ENCODE results near the gene DNAJC7. TPM values are rescaled to one million over a fixed set of nuclear protein-coding genes. Genes with fewer than 3 reads are reported as not detected.
"Not testable (repeated sequence)": the region's sequence is repeated elsewhere in the genome, so short reads cannot be mapped to it uniquely, and the experiment has no call there.

Gene DNAJC7
- total RNA-seq, 1 experiment from 2014 or later = 94.6 TPM

DNA sequence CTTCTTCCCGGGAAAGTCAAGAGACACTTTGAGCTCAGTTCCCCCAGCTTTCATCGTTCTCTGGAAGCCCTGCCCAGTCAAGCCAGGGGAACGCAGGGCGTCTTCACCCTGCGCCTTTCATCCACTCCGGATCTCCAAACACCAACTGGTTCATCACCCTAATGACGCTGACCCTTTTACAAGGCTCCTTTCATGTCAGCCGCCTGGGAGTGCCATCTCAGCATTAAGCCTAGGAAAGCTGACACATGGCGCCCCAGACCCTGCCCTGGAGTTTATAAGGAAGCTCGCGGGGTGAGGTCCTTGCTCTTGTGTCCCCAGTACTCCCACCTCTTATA is 594 bp upstream of the DNAJC7 start:
- POLR2A ChIA-PET (ENCODE audit: low non-redundant PET) = no interaction called here
- Histone ChIP-seq H3K36me3 (ENCODE audit: insufficient read depth, low read length, poor library complexity, severe bottlenecking) (no peaks in the 10 kb centered on the region), H3K9me3 (ENCODE audit: low read depth, low read length, poor library complexity, severe bottlenecking) (no peaks in the 10 kb centered on the region), H3K4me1 (ENCODE audit: insufficient read depth, low read length, poor library complexity, severe bottlenecking) (no peaks in the 10 kb centered on the region), H3K4me3 (ENCODE audit: low read depth, low read length, poor library complexity, severe bottlenecking) (peak overlapping the region; percentile 79), H3K27me3 (replicated peaks; ENCODE audit: insufficient read depth, low read depth, low read length, poor library complexity) (no peaks in the 10 kb centered on the region), H3K27ac (ENCODE audit: low read depth, low read length, poor library complexity, severe bottlenecking) (peak overlapping the region; percentile 94)
- no peak for DNase-seq (ENCODE audit: low spot score)
- intact Hi-C loops (cut with micrococcal nuclease; ENCODE audit: unreplicated experiment) = no loop called here
- CTCF ChIA-PET = interaction anchor here (0.5 to 0.6 kb wide), 2 partner anchors 191 to 405 kb away, joined by 3 read pairs; partner anchors contain the start of gene CAVIN1
- TF ChIP-seq CTCF (conservative IDR thresholded peaks at IDR 0.05; ENCODE audit: low read depth, low read length) (no peak), EZH2 (IDR thresholded peaks at IDR 0.05; ENCODE audit: borderline replicate concordance, low read depth, low read length, poor library complexity, severe bottlenecking) (no peak)
- no TSS peak for BruUV-seq (replicated peaks)

DNA sequence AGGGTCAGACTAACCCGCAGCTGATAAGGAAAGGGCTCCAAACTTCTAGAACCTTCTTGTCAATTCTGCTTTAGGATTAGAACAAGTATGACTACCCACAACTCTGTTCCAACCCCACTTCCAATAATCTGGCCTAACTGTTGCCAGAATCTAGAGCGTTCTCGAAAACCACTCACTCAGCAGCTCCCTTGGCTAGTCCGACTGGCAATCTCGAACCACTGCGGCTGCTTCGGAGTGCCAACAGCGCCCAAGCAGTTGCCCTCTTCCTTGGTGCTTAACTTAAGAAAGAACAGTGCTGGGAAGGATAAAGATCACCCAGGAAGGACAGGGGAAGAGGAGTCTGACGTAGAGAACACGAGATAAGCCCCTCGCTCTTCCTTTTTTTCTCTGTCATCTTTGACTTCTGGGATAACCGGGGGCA is 818 bp downstream of the DNAJC7 start:
- no TSS peak for BruUV-seq (replicated peaks)
- intact Hi-C loops (cut with micrococcal nuclease; ENCODE audit: unreplicated experiment) = no loop called here
- CTCF ChIA-PET = no interaction called here
- Histone ChIP-seq H3K27me3 (replicated peaks; ENCODE audit: insufficient read depth, low read depth, low read length, poor library complexity) (no peaks in the 10 kb centered on the region), H3K4me3 (ENCODE audit: low read depth, low read length, poor library complexity, severe bottlenecking) (peak overlapping the region; percentile 79), H3K27ac (ENCODE audit: low read depth, low read length, poor library complexity, severe bottlenecking) (peak overlapping the region; percentile 94), H3K9me3 (ENCODE audit: low read depth, low read length, poor library complexity, severe bottlenecking) (no peaks in the 10 kb centered on the region), H3K36me3 (ENCODE audit: insufficient read depth, low read length, poor library complexity, severe bottlenecking) (no peaks in the 10 kb centered on the region), H3K4me1 (ENCODE audit: insufficient read depth, low read length, poor library complexity, severe bottlenecking) (no peaks in the 10 kb centered on the region)
- peak; percentile 6 for DNase-seq (ENCODE audit: low spot score)
- POLR2A ChIA-PET (ENCODE audit: low non-redundant PET) = no interaction called here
- TF ChIP-seq CTCF (conservative IDR thresholded peaks at IDR 0.05; ENCODE audit: low read depth, low read length) (no peak), EZH2 (IDR thresholded peaks at IDR 0.05; ENCODE audit: borderline replicate concordance, low read depth, low read length, poor library complexity, severe bottlenecking) (no peak)

- intact Hi-C loops (cut with micrococcal nuclease; ENCODE audit: unreplicated experiment); H3K36me3 ChIP-seq (ENCODE audit: insufficient read depth, low read length, poor library complexity, severe bottlenecking); H3K4me1 ChIP-seq (ENCODE audit: insufficient read depth, low read length, poor library complexity, severe bottlenecking); BruUV-seq (replicated peaks); H3K27me3 ChIP-seq (replicated peaks; ENCODE audit: insufficient read depth, low read depth, low read length, poor library complexity); DNase-seq (ENCODE audit: low spot score); H3K27ac ChIP-seq (ENCODE audit: low read depth, low read length, poor library complexity, severe bottlenecking); CTCF ChIA-PET; H3K4me3 ChIP-seq (ENCODE audit: low read depth, low read length, poor library complexity, severe bottlenecking); H3K9me3 ChIP-seq (ENCODE audit: low read depth, low read length, poor library complexity, severe bottlenecking): not testable (repeated sequence)
- POLR2A ChIA-PET (ENCODE audit: low non-redundant PET) = interaction anchor here (0.7 kb wide), 1 partner anchor 118 kb away, joined by 5 read pairs; no protein-coding TSS in a partner anchor
Observed at GRCh38 chr17:42013740-42014139, 3.5 kb downstream of the DNAJC7 start.

DNA sequence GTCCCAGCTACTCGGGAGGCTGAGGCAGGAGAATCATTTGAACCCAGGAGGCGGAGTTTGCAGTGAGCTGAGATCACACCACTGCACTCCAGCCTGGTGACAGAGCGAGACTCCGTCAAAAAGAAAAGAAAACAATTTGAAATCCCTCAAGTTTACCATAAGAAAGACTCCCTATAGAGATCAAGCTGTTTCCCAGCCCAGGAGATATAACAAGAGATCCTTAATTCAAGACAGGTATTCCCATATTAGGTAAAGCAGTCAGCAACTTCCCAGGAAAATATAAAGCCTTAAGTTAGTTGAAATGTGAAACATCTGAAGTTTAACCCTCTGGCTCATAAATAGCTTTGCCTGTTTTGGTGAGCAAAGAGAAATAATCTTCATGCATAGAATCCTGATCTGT is 4.9 kb downstream of the DNAJC7 start:
- BruUV-seq (replicated peaks); H3K9me3 ChIP-seq (ENCODE audit: low read depth, low read length, poor library complexity, severe bottlenecking); DNase-seq (ENCODE audit: low spot score); H3K4me1 ChIP-seq (ENCODE audit: insufficient read depth, low read length, poor library complexity, severe bottlenecking); H3K4me3 ChIP-seq (ENCODE audit: low read depth, low read length, poor library complexity, severe bottlenecking); H3K27me3 ChIP-seq (replicated peaks; ENCODE audit: insufficient read depth, low read depth, low read length, poor library complexity); POLR2A ChIA-PET (ENCODE audit: low non-redundant PET); CTCF ChIA-PET; H3K27ac ChIP-seq (ENCODE audit: low read depth, low read length, poor library complexity, severe bottlenecking); H3K36me3 ChIP-seq (ENCODE audit: insufficient read depth, low read length, poor library complexity, severe bottlenecking); intact Hi-C loops (cut with micrococcal nuclease; ENCODE audit: unreplicated experiment): not testable (repeated sequence)

Measured in A673 (cell line).